ENCODE results near the gene FAM240B. TPM values are rescaled to one million over a fixed set of nuclear protein-coding genes. Genes with fewer than 3 reads are reported as not detected.

The FAM240B gene
- total and polyA plus RNA-seq, 2 of the 13 experiments (the other 11 are each of a cell fraction or from before 2014, with no cell fraction given), result not detected

DNA sequence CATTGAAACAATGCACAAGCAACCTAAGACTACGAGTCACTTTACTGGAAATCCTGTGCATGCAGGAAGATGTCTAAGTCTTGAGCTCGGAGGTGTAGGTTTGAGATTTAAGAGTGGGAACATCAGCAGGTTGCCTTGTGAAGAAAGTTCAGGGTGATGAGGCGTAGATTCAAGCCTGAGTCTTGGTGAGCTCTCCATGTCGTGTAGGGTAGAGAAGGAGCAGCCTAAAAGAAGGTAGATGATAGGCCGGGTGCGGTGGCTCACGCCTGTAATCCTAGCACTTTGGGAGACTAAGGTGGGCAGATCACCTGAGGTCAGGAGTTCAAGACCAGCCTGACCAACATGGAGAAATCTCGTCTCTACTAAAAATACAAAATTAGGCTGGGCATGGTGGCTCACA lies 69.4 kb downstream of the FAM240B start:
- H3K36me3 ChIP-seq (replicated peaks in 1 of 2; ENCODE audit: control insufficient read depth in 1 of 2, insufficient read depth in 2 of 2, low read length in 2 of 2), result no peaks in the 10 kb centered on the region
- H3K27me3 ChIP-seq (ENCODE audit: control insufficient read depth in 1 of 2, insufficient read depth in 2 of 2, low read length in 2 of 2), result peaks cover 2 to 31% of the 10 kb centered on the region in 2 experiments; a peak in 3 of 5 replicates
- in situ Hi-C loops (cut with HindIII; ENCODE audit: extremely low pct_ligation_motif_present, low pct_unique_long_range_greater_than_20kb), result no loop called here
- H3K9ac ChIP-seq (ENCODE audit: insufficient read depth, low read depth, low read length), result no peak overlapping the region
- ChIA-PET POLR2A (no interaction called here), CTCF (ENCODE audit: low intra/inter-chr PET ratio, low total read pairs) (no interaction called here)
- FAIRE-seq, result no peak
- H3K4me2 ChIP-seq (ENCODE audit: low read depth, low read length), result no peak overlapping the region
- H3K79me2 ChIP-seq (ENCODE audit: insufficient read depth, low read length), result no peaks in the 10 kb centered on the region
- no TSS peak for BruUV-seq (replicated peaks)
- no peaks in the 10 kb centered on the region for H3K4me1 ChIP-seq (ENCODE audit: insufficient read depth, low read length)
- DNase-seq (ENCODE audit: low spot score), result no peak
- no peak overlapping the region for H3K27ac ChIP-seq (ENCODE audit: extremely low read length, insufficient read depth, low read length)
- no peaks in the 10 kb centered on the region for H4K20me1 ChIP-seq (ENCODE audit: insufficient read depth, low read length)
- no peak overlapping the region for H3K4me3 ChIP-seq (replicated peaks in 1 of 3; ENCODE audit: insufficient read depth in 1 of 3, low read depth in 2 of 3, low read length in 3 of 3)
- ATAC-seq, result no peak
- H2AFZ ChIP-seq (ENCODE audit: low read length), result no peak overlapping the region
- TF ChIP-seq KLF13 (CRISPR knock-in tag; IDR thresholded peaks at IDR 0.05), result no peak
- no peak for TF ChIP-seq TCF7L2 (IDR thresholded peaks at IDR 0.05; ENCODE audit: low read depth, low read length)
- TF ChIP-seq ZNF773 (CRISPR knock-in tag; IDR thresholded peaks at IDR 0.05; ENCODE audit: borderline replicate concordance), result no peak
- TF ChIP-seq FOXK2 (IDR thresholded peaks at IDR 0.05), result no peak
- no peak for TF ChIP-seq TCF12 (IDR thresholded peaks at IDR 0.05)
- no peak for TF ChIP-seq TCF12 (CRISPR knock-in tag; IDR thresholded peaks at IDR 0.05)
- H3K9me3 ChIP-seq (ENCODE audit: low read length), result no peaks in the 10 kb centered on the region
- 15% methylated on average over 8 of the region's 8 CpGs for WGBS (ENCODE audit: low lambda C conversion rate)
- intact Hi-C loops (cut with micrococcal nuclease; ENCODE audit: unreplicated experiment), result no loop called here

GRCh38 chr9:38649731-38650363 lies 70.1 kb downstream of the FAM240B start:
- in situ Hi-C loops (cut with HindIII; ENCODE audit: extremely low pct_ligation_motif_present, low pct_unique_long_range_greater_than_20kb), result no loop called here
- no peak overlapping the region for H2AFZ ChIP-seq (ENCODE audit: low read length)
- H4K20me1 ChIP-seq (ENCODE audit: insufficient read depth, low read length), result no peaks in the 10 kb centered on the region
- H3K27ac ChIP-seq (ENCODE audit: extremely low read length, insufficient read depth, low read length), result no peak overlapping the region
- DNase-seq (ENCODE audit: low spot score) (no peak), ATAC-seq (no peak), FAIRE-seq (no peak)
- no peaks in the 10 kb centered on the region for H3K9me3 ChIP-seq (ENCODE audit: low read length)
- BruUV-seq (replicated peaks), result no TSS peak
- H3K79me2 ChIP-seq (ENCODE audit: insufficient read depth, low read length), result no peaks in the 10 kb centered on the region
- CTCF ChIA-PET (ENCODE audit: low intra/inter-chr PET ratio, low total read pairs), result no interaction called here
- H3K9ac ChIP-seq (ENCODE audit: insufficient read depth, low read depth, low read length), result no peak overlapping the region
- 22% methylated on average over 6 of the region's 8 CpGs for WGBS (ENCODE audit: low lambda C conversion rate)
- H3K36me3 ChIP-seq (replicated peaks in 1 of 2; ENCODE audit: control insufficient read depth in 1 of 2, insufficient read depth in 2 of 2, low read length in 2 of 2), result no peaks in the 10 kb centered on the region
- intact Hi-C loops (cut with micrococcal nuclease; ENCODE audit: unreplicated experiment), result no loop called here
- no peaks in the 10 kb centered on the region for H3K4me1 ChIP-seq (ENCODE audit: insufficient read depth, low read length)
- H3K4me3 ChIP-seq (replicated peaks in 1 of 3; ENCODE audit: insufficient read depth in 1 of 3, low read depth in 2 of 3, low read length in 3 of 3), result no peak overlapping the region
- H3K27me3 ChIP-seq (ENCODE audit: control insufficient read depth in 1 of 2, insufficient read depth in 2 of 2, low read length in 2 of 2), result peaks cover 2 to 25% of the 10 kb centered on the region in 2 experiments; a peak in 3 of 5 replicates
- POLR2A ChIA-PET, result no interaction called here
- no peak overlapping the region for H3K4me2 ChIP-seq (ENCODE audit: low read depth, low read length)
- TF ChIP-seq MED1 (CRISPR knock-in tag; IDR thresholded peaks at IDR 0.05) (no peak), MYNN (CRISPR knock-in tag; IDR thresholded peaks at IDR 0.05; ENCODE audit: low read depth) (no peak), EEA1 (CRISPR knock-in tag; IDR thresholded peaks at IDR 0.05; ENCODE audit: borderline replicate concordance) (no peak), ZNF337 (CRISPR knock-in tag; IDR thresholded peaks at IDR 0.05; ENCODE audit: borderline replicate concordance, low read depth) (no peak), ZNF674 (CRISPR knock-in tag; IDR thresholded peaks at IDR 0.05; ENCODE audit: low read depth) (no peak), FOSL2 (CRISPR knock-in tag; IDR thresholded peaks at IDR 0.05) (no peak)
- TF ChIP-seq, protein P1, sequence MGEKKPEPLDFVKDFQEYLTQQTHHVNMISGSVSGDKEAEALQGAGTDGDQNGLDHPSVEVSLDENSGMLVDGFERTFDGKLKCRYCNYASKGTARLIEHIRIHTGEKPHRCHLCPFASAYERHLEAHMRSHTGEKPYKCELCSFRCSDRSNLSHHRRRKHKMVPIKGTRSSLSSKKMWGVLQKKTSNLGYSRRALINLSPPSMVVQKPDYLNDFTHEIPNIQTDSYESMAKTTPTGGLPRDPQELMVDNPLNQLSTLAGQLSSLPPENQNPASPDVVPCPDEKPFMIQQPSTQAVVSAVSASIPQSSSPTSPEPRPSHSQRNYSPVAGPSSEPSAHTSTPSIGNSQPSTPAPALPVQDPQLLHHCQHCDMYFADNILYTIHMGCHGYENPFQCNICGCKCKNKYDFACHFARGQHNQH (CRISPR knock-in tag; IDR thresholded peaks at IDR 0.05), result no peak
- TF ChIP-seq, protein P2, sequence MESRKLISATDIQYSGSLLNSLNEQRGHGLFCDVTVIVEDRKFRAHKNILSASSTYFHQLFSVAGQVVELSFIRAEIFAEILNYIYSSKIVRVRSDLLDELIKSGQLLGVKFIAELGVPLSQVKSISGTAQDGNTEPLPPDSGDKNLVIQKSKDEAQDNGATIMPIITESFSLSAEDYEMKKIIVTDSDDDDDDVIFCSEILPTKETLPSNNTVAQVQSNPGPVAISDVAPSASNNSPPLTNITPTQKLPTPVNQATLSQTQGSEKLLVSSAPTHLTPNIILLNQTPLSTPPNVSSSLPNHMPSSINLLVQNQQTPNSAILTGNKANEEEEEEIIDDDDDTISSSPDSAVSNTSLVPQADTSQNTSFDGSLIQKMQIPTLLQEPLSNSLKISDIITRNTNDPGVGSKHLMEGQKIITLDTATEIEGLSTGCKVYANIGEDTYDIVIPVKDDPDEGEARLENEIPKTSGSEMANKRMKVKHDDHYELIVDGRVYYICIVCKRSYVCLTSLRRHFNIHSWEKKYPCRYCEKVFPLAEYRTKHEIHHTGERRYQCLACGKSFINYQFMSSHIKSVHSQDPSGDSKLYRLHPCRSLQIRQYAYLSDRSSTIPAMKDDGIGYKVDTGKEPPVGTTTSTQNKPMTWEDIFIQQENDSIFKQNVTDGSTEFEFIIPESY (CRISPR knock-in tag; IDR thresholded peaks at IDR 0.05), result no peak
- TF ChIP-seq, protein P3, sequence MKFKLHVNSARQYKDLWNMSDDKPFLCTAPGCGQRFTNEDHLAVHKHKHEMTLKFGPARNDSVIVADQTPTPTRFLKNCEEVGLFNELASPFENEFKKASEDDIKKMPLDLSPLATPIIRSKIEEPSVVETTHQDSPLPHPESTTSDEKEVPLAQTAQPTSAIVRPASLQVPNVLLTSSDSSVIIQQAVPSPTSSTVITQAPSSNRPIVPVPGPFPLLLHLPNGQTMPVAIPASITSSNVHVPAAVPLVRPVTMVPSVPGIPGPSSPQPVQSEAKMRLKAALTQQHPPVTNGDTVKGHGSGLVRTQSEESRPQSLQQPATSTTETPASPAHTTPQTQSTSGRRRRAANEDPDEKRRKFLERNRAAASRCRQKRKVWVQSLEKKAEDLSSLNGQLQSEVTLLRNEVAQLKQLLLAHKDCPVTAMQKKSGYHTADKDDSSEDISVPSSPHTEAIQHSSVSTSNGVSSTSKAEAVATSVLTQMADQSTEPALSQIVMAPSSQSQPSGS (CRISPR knock-in tag; IDR thresholded peaks at IDR 0.05), result no peak
